ENCODE measurements around the gene SLC1A7. TPM values are rescaled to one million over a fixed set of nuclear protein-coding genes. Genes with fewer than 3 reads are reported as not detected.

SLC1A7 gene
- polyA plus RNA-seq, 1 donor from 2014 or later: not detected

- H3K4me2 ChIP-seq (ENCODE audit: low read length): no peak overlapping the region
- no peaks in the 10 kb centered on the region for H3F3A ChIP-seq (ENCODE audit: insufficient read depth, low read length, poor library complexity, severe bottlenecking)
- no peaks in the 10 kb centered on the region for H3K9me2 ChIP-seq (ENCODE audit: insufficient read depth, low read length)
- no peak overlapping the region for H2AFZ ChIP-seq (ENCODE audit: low read depth, low read length)
- no peaks in the 10 kb centered on the region for H4K20me1 ChIP-seq (ENCODE audit: insufficient read depth)
- no peak overlapping the region for H3K4me3 ChIP-seq (ENCODE audit: low read length)
- no peaks in the 10 kb centered on the region for H3K9me3 ChIP-seq (ENCODE audit: low read length)
- no peak overlapping the region for H3K27ac ChIP-seq (ENCODE audit: low read length)
- TF ChIP-seq, protein P1, sequence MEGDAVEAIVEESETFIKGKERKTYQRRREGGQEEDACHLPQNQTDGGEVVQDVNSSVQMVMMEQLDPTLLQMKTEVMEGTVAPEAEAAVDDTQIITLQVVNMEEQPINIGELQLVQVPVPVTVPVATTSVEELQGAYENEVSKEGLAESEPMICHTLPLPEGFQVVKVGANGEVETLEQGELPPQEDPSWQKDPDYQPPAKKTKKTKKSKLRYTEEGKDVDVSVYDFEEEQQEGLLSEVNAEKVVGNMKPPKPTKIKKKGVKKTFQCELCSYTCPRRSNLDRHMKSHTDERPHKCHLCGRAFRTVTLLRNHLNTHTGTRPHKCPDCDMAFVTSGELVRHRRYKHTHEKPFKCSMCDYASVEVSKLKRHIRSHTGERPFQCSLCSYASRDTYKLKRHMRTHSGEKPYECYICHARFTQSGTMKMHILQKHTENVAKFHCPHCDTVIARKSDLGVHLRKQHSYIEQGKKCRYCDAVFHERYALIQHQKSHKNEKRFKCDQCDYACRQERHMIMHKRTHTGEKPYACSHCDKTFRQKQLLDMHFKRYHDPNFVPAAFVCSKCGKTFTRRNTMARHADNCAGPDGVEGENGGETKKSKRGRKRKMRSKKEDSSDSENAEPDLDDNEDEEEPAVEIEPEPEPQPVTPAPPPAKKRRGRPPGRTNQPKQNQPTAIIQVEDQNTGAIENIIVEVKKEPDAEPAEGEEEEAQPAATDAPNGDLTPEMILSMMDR (IDR thresholded peaks at IDR 0.05; ENCODE audit: poor library complexity, severe bottlenecking): no peak
- TF ChIP-seq MXI1 (conservative IDR thresholded peaks at IDR 0.05; ENCODE audit: poor library complexity, severe bottlenecking) (no peak), POLR2AphosphoS5 (IDR thresholded peaks at IDR 0.05) (no peak), RAD21 (conservative IDR thresholded peaks at IDR 0.05) (no peak), EP300 (conservative IDR thresholded peaks at IDR 0.05; ENCODE audit: poor library complexity, severe bottlenecking) (no peak), EZH2 (IDR thresholded peaks at IDR 0.05; ENCODE audit: borderline replicate concordance, insufficient read depth, low read length, poor library complexity, severe bottlenecking) (no peak), TAF1 (IDR thresholded peaks at IDR 0.05; ENCODE audit: low read depth) (no peak), SMC3 (conservative IDR thresholded peaks at IDR 0.05; ENCODE audit: poor library complexity) (no peak), REST (IDR thresholded peaks at IDR 0.05; ENCODE audit: borderline replicate concordance) (no peak)
- no peak overlapping the region for H3K9ac ChIP-seq (ENCODE audit: low read length)
- H3K36me3 ChIP-seq (ENCODE audit: insufficient read depth, low read length): no peaks in the 10 kb centered on the region
- H3K79me2 ChIP-seq (replicated peaks; ENCODE audit: insufficient read depth, low read length): no peaks in the 10 kb centered on the region
- no peaks in the 10 kb centered on the region for H3K27me3 ChIP-seq (ENCODE audit: insufficient read depth, low read depth, low read length)
These were observed 30.7 kb downstream of the SLC1A7 start for GRCh38 chr1:53111693-53112092.

DNA sequence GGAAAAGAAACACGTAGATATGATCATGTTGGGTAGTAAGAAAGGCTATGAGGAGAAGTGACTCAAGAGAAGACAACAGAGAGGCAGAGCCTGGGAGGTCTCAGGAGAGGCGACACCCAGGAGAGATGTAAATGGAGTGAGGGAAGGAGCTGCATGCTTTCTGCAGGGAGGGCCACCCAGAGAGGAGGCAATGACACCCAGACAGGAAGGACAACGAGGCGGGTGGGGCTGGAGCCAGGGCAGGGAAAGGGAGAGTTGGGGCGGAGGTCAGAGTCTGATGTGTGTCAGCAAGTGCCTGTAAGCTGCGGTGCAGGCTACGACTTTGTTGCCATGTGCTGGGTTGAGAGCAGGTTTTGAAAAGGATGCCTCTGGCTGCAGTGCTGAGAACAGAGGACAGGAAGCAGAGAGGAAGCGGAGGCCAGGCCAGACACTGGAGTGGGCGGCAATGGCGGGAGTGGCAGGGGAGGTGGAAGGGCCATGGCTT is 31.3 kb downstream of the SLC1A7 start:
- Histone ChIP-seq H3K9me2 (ENCODE audit: insufficient read depth, low read length) (no peaks in the 10 kb centered on the region), H3K79me2 (replicated peaks; ENCODE audit: insufficient read depth, low read length) (no peaks in the 10 kb centered on the region), H3K4me2 (ENCODE audit: low read length) (no peak overlapping the region), H3K9ac (ENCODE audit: low read length) (no peak overlapping the region), H3F3A (ENCODE audit: insufficient read depth, low read length, poor library complexity, severe bottlenecking) (no peaks in the 10 kb centered on the region), H3K27me3 (ENCODE audit: insufficient read depth, low read depth, low read length) (no peaks in the 10 kb centered on the region), H3K36me3 (ENCODE audit: insufficient read depth, low read length) (no peaks in the 10 kb centered on the region), H4K20me1 (ENCODE audit: insufficient read depth) (no peaks in the 10 kb centered on the region), H2AFZ (ENCODE audit: low read depth, low read length) (no peak overlapping the region), H3K9me3 (ENCODE audit: low read length) (no peaks in the 10 kb centered on the region), H3K27ac (ENCODE audit: low read length) (no peak overlapping the region), H3K4me3 (ENCODE audit: low read length) (no peak overlapping the region)
- TF ChIP-seq POLR2AphosphoS5 (IDR thresholded peaks at IDR 0.05) (no peak), MXI1 (conservative IDR thresholded peaks at IDR 0.05; ENCODE audit: poor library complexity, severe bottlenecking) (no peak), EZH2 (IDR thresholded peaks at IDR 0.05; ENCODE audit: borderline replicate concordance, insufficient read depth, low read length, poor library complexity, severe bottlenecking) (no peak), EP300 (conservative IDR thresholded peaks at IDR 0.05; ENCODE audit: poor library complexity, severe bottlenecking) (no peak), TAF1 (IDR thresholded peaks at IDR 0.05; ENCODE audit: low read depth) (no peak), RAD21 (conservative IDR thresholded peaks at IDR 0.05) (no peak), SMC3 (conservative IDR thresholded peaks at IDR 0.05; ENCODE audit: poor library complexity) (no peak), REST (IDR thresholded peaks at IDR 0.05; ENCODE audit: borderline replicate concordance) (no peak)
- TF ChIP-seq, protein P1 (IDR thresholded peaks at IDR 0.05; ENCODE audit: poor library complexity, severe bottlenecking): no peak
